ENCODE data around the gene RABAC1. TPM values are rescaled to one million over a fixed set of nuclear protein-coding genes. Genes with fewer than 3 reads are reported as not detected.

RABAC1 gene
- total and polyA plus RNA-seq, 2 donors (not counting 3 experiments of a cell fraction or from before 2014, with no cell fraction given) = 178 to 591 TPM

DNA sequence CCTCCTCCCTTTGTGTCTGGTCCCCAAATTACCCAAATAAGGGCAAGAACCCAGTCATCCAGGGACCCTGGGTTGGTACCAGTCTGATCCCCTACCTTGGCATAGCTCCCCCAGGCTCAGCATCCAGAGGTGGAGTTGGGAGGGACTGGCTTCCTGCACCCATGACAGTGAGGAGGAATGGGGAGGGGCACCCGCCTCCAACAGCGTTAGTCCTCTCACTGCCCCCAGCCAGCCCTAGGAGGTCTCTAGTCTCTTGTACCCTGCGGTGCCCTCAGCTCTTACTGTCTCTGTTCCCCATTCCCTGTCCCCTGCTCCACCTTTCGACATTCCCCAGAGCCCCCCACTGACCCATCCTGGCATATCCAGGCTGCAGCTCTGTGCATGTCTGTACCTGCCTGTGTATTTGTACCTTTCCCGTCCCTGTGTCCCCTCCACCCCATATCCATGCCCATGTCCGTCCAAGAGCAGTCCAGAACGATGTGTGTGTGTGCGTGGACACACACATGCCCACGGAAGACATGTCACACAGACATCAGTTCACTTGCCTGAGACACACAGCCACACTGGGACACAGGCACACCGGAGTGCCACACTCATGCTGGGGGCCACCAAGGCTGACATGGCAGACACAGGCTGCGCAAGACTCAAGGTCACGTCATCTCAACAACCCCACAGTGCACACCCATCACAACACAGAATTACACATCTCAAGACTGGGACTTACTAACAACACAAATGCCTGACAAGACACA lies 48.7 kb downstream of the RABAC1 start:
- CTCF ChIA-PET = interaction anchor here (0.6 kb wide), 1 partner anchor 28 kb away, joined by 5 read pairs; no protein-coding TSS in a partner anchor
- Histone ChIP-seq H3K9me1 (replicated peaks; ENCODE audit: control insufficient read depth, extremely low read depth, insufficient read depth, low read length) (no peaks in the 10 kb centered on the region), H3K4me2 (ENCODE audit: insufficient read depth, low read length) (no peak overlapping the region), H3K27me3 (ENCODE audit: control insufficient read depth in 2 of 2, insufficient read depth in 2 of 2, low read length in 2 of 2) (peaks cover 33 to 41% of the 10 kb centered on the region in 2 experiments), H4K20me1 (replicated peaks; ENCODE audit: control insufficient read depth, extremely low read depth, insufficient read depth, low read length) (no peaks in the 10 kb centered on the region), H3K4me1 (ENCODE audit: control insufficient read depth, extremely low read depth, insufficient read depth, low read length) (no peaks in the 10 kb centered on the region), H3K36me3 (ENCODE audit: control insufficient read depth in 2 of 2, extremely low read depth in 1 of 2, insufficient read depth in 2 of 2, low read length in 2 of 2) (peaks cover 0 to 13% of the 10 kb centered on the region in 2 experiments), H3K27ac (ENCODE audit: insufficient read depth, low read depth, low read length) (no peak overlapping the region), H3K9ac (replicated peaks; ENCODE audit: extremely low read depth, insufficient read depth, low read length) (no peak overlapping the region), H3K79me2 (ENCODE audit: control insufficient read depth, insufficient read depth, low read length) (no peaks in the 10 kb centered on the region), H3K4me3 (replicated peaks in 1 of 3; ENCODE audit: insufficient read depth in 1 of 3, low read depth in 1 of 3, low read length in 3 of 3) (no peak overlapping the region), H2AFZ (ENCODE audit: low read depth, low read length) (no peak overlapping the region), H3K9me3 (replicated peaks; ENCODE audit: control insufficient read depth, insufficient read depth, low read length) (no peaks in the 10 kb centered on the region)
- POLR2A ChIA-PET = interaction anchor here (0.6 kb wide), 1 partner anchor 11 kb away, joined by 7 read pairs; no protein-coding TSS in a partner anchor
- no TSS peak for BruUV-seq (replicated peaks)
- DNase-seq (ENCODE audit: low read depth, low spot score) (no peak), FAIRE-seq (no peak)
- TF ChIP-seq EZH2 (IDR thresholded peaks at IDR 0.05; ENCODE audit: borderline replicate concordance, low read depth, low read length, severe bottlenecking) (peak; percentile 20), GATA2 (IDR thresholded peaks at IDR 0.05; ENCODE audit: insufficient read depth, insufficient read length, low read depth, low read length) (no peak)
- dilution Hi-C loops (cut with MboI; ENCODE audit: extremely low pct_ligation_motif_present, low sequenced_read_pairs) (no loop called here), intact Hi-C loops (cut with micrococcal nuclease) (no loop called here)

DNA sequence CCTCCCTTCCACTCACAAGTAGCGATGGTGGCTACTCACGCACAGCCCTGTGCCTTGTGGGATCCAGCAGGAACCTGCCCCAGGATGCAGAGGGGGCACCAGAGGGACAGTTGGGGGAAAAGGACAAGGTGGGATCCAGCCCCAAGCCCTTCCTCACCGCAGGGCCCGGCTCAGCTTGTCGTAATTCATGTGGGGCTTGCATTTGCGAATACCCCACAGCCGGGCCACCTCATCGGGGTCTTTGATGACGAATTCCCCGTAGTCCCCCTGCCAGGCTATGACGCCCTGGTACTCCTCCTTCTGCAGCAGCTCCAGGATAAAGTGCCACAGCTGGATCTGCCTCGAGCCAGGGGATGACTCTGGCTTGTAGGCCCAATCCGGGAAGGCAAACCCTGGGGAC lies 49.4 kb downstream of the RABAC1 start:
- Histone ChIP-seq H2AFZ (ENCODE audit: low read depth, low read length) (no peak overlapping the region), H3K4me2 (ENCODE audit: insufficient read depth, low read length) (no peak overlapping the region), H3K4me3 (replicated peaks in 1 of 3; ENCODE audit: insufficient read depth in 1 of 3, low read depth in 1 of 3, low read length in 3 of 3) (no peak overlapping the region), H3K9me3 (replicated peaks; ENCODE audit: control insufficient read depth, insufficient read depth, low read length) (no peaks in the 10 kb centered on the region), H3K79me2 (ENCODE audit: control insufficient read depth, insufficient read depth, low read length) (no peaks in the 10 kb centered on the region), H4K20me1 (replicated peaks; ENCODE audit: control insufficient read depth, extremely low read depth, insufficient read depth, low read length) (no peaks in the 10 kb centered on the region), H3K9ac (replicated peaks; ENCODE audit: extremely low read depth, insufficient read depth, low read length) (no peak overlapping the region), H3K27ac (ENCODE audit: insufficient read depth, low read depth, low read length) (no peak overlapping the region), H3K4me1 (ENCODE audit: control insufficient read depth, extremely low read depth, insufficient read depth, low read length) (no peaks in the 10 kb centered on the region), H3K9me1 (replicated peaks; ENCODE audit: control insufficient read depth, extremely low read depth, insufficient read depth, low read length) (no peaks in the 10 kb centered on the region), H3K36me3 (ENCODE audit: control insufficient read depth in 2 of 2, extremely low read depth in 1 of 2, insufficient read depth in 2 of 2, low read length in 2 of 2) (peaks cover 0 to 20% of the 10 kb centered on the region in 2 experiments), H3K27me3 (ENCODE audit: control insufficient read depth in 2 of 2, insufficient read depth in 2 of 2, low read length in 2 of 2) (peaks cover 29 to 37% of the 10 kb centered on the region in 2 experiments)
- POLR2A ChIA-PET = no interaction called here
- TF ChIP-seq POLR2A (IDR thresholded peaks at IDR 0.05; ENCODE audit: low read depth, low read length) (no peak), POLR2AphosphoS5 (IDR thresholded peaks at IDR 0.05; ENCODE audit: insufficient read depth, low read depth, low read length) (no peak), GATA2 (IDR thresholded peaks at IDR 0.05; ENCODE audit: insufficient read depth, insufficient read length, low read depth, low read length) (no peak), MYC (IDR thresholded peaks at IDR 0.05; ENCODE audit: low read depth, low read length) (no peak), FOS (IDR thresholded peaks at IDR 0.05; ENCODE audit: borderline replicate concordance, insufficient read depth, low read length) (no peak), MAX (IDR thresholded peaks at IDR 0.05; ENCODE audit: insufficient read depth, insufficient read length) (no peak), JUN (IDR thresholded peaks at IDR 0.05; ENCODE audit: borderline replicate concordance, insufficient read depth, insufficient read length, low read depth) (no peak), EZH2 (IDR thresholded peaks at IDR 0.05; ENCODE audit: borderline replicate concordance, low read depth, low read length, severe bottlenecking) (no peak), CTCF (IDR thresholded peaks at IDR 0.05; ENCODE audit: extremely low read depth in 1 of 2, insufficient read depth in 1 of 2, low read depth in 1 of 2, low read length in 2 of 2) (no peak)
- dilution Hi-C loops (cut with MboI; ENCODE audit: extremely low pct_ligation_motif_present, low sequenced_read_pairs) (no loop called here), intact Hi-C loops (cut with micrococcal nuclease) (no loop called here)
- no TSS peak for BruUV-seq (replicated peaks)
- FAIRE-seq (no peak), DNase-seq (ENCODE audit: low read depth, low spot score) (no peak)
- CTCF ChIA-PET = no interaction called here

Measured in endothelial cell of umbilical vein (primary cell).